SK-N-SH (cell line): ENCODE results near the gene GRB2. TPM values are rescaled to one million over a fixed set of nuclear protein-coding genes. Genes with fewer than 3 reads are reported as not detected.

Experiments used
- CTCF ChIA-PET: fragments of 300-600, 350-600 bp; formaldehyde crosslinking; extraction: SDS; loops from one replicate; lab custom pipeline; 2021; lab: Yijun Ruan, JAX
- POLR2A ChIA-PET: fragments of 350-600 bp; sonication (Branson Sonifier 250); formaldehyde crosslinking; extraction: SDS; loops from one replicate; lab custom pipeline; 2020; ENCODE audit warnings: antibody characterized with exemption, inconsistent platforms; lab: Yijun Ruan, JAX
- DNase-seq: peaks from one replicate; pipeline ENCODE4 v3.0.0; 2012
- H2AFZ ChIP-seq: fragments of 200-600 bp; sonication (generic); 2 replicates; pipeline ENCODE4 v1.8.1; 2016; ENCODE audit warnings: antibody characterized with exemption, mild to moderate bottlenecking, low read depth
- H3F3A ChIP-seq: fragments of 200-600 bp; sonication (generic); replicated peaks from 2 replicates; pipeline ENCODE3; 2016; ENCODE audit warnings: antibody characterized with exemption, mild to moderate bottlenecking; ENCODE audit not compliant: insufficient read depth
- H3K27ac ChIP-seq, 2 experiments: fragments of 200-500 bp in 1 of 2; fragments of 200-600 bp in 1 of 2; sonication (Bioruptor generic) in 1 of 2; sonication (generic), shearing (Covaris generic) in 1 of 2; 2 replicates each; pipeline versions ENCODE4 v1.5.1 to v1.6.1; 2014 to 2016; ENCODE audit warnings: low read depth in 2 of 2, inconsistent platforms in 1 of 2, low read length in 1 of 2, mild to moderate bottlenecking in 1 of 2, mixed read lengths in 1 of 2
- H3K27me3 ChIP-seq: fragments of 200-600 bp; sonication (generic), shearing (Covaris generic); 2 replicates; pipeline ENCODE4 v1.6.1; 2016; ENCODE audit warnings: mixed run types; ENCODE audit not compliant: insufficient read depth
- H3K36me3 ChIP-seq, 2 experiments: fragments of 200-500 bp in 1 of 2; fragments of 200-600 bp in 1 of 2; sonication (Bioruptor generic) in 1 of 2; sonication (generic) in 1 of 2; replicated peaks in 1 of 2; 2 replicates each; pipeline versions ENCODE3 to v1.5.1; 2014 to 2016; ENCODE audit warnings: low read length in 1 of 2, mild to moderate bottlenecking in 1 of 2; ENCODE audit not compliant: insufficient read depth in 2 of 2, control insufficient read depth in 1 of 2
- H3K4me1 ChIP-seq, 2 experiments: fragments of 200-500 bp in 1 of 2; fragments of 200-600 bp in 1 of 2; sonication (Bioruptor generic) in 1 of 2; sonication (generic), shearing (Covaris generic) in 1 of 2; 2 replicates each; pipeline versions ENCODE4 v1.5.1 to v1.6.1; 2014 to 2016; ENCODE audit warnings: low read depth in 1 of 2, low read length in 1 of 2, mixed run types in 1 of 2; ENCODE audit not compliant: insufficient read depth in 2 of 2, control insufficient read depth in 1 of 2
- H3K4me2 ChIP-seq: fragments of 200-600 bp; sonication (generic), shearing (Covaris generic); 2 replicates; pipeline ENCODE4 v1.6.1; 2017; ENCODE audit warnings: mixed run types
- H3K4me3 ChIP-seq, 2 experiments: fragments of 200-500 bp in 1 of 2; fragments of 200-600 bp in 1 of 2; sonication (Bioruptor generic) in 1 of 2; sonication (generic), shearing (Covaris generic) in 1 of 2; 2 replicates each; pipeline versions ENCODE4 v1.5.1 to v1.8.1; 2014 to 2016; ENCODE audit warnings: low read depth in 2 of 2, inconsistent platforms in 1 of 2, low read length in 1 of 2, mild to moderate bottlenecking in 1 of 2, mixed read lengths in 1 of 2, moderate library complexity in 1 of 2
- H3K79me2 ChIP-seq: fragments of 200-600 bp; sonication (generic); 2 replicates; pipeline ENCODE4 v1.8.1; 2017; ENCODE audit warnings: mild to moderate bottlenecking; ENCODE audit not compliant: insufficient read depth
- H3K9ac ChIP-seq: fragments of 200-600 bp; sonication (generic); 2 replicates; pipeline ENCODE4 v1.6.1; 2017; ENCODE audit warnings: mixed run types
- H3K9me2 ChIP-seq: fragments of 200-600 bp; sonication (generic); 2 replicates; pipeline ENCODE4 v1.6.1; 2017; ENCODE audit warnings: mixed run types
- H3K9me3 ChIP-seq: fragments of 200-600 bp; sonication (generic); 2 replicates; pipeline ENCODE4 v1.6.1; 2017; ENCODE audit warnings: mixed run types, mild to moderate bottlenecking, moderate library complexity
- H4K20me1 ChIP-seq: fragments of 200-600 bp; sonication (generic); 2 replicates; pipeline ENCODE4 v1.6.1; 2017; ENCODE audit warnings: mild to moderate bottlenecking, mixed run types; ENCODE audit not compliant: insufficient read depth
- ELF1 ChIP-seq: IDR thresholded peaks from 2 replicates; pipeline ENCODE4 v1.4.0; 2012
- EP300 ChIP-seq, 2 experiments: IDR thresholded peaks; 2 replicates each; pipeline versions ENCODE4 v1.4.0 to v1.6.1; 2012; ENCODE audit warnings: borderline replicate concordance in 1 of 2, low read depth in 1 of 2, low read length in 1 of 2
- EZH2phosphoT487 ChIP-seq: fragments of 200-600 bp; sonication (generic); IDR thresholded peaks from 2 replicates; pipeline ENCODE4 v1.6.1; 2017; ENCODE audit warnings: low read depth, mixed run types, mild to moderate bottlenecking, antibody characterized with exemption, moderate library complexity, borderline replicate concordance
- FOSL2 ChIP-seq: IDR thresholded peaks from 2 replicates; pipeline ENCODE4 v1.4.0; 2012; ENCODE audit warnings: low read depth, mild to moderate bottlenecking, moderate library complexity, borderline replicate concordance
- FOXM1 ChIP-seq: IDR thresholded peaks from 2 replicates; pipeline ENCODE4 v1.4.0; 2012; ENCODE audit warnings: low read depth, mild to moderate bottlenecking
- GATA2 ChIP-seq: sonication (generic); formaldehyde crosslinking; IDR thresholded peaks from 2 replicates; pipeline ENCODE4 v1.5.0; 2020; ENCODE audit warnings: mild to moderate bottlenecking, missing genetic modification reagents
- JUND ChIP-seq: IDR thresholded peaks from 2 replicates; pipeline ENCODE4 v1.4.0; 2012
- MEF2A ChIP-seq: IDR thresholded peaks from 2 replicates; pipeline ENCODE4 v1.4.0; 2012; ENCODE audit warnings: low read depth, borderline replicate concordance
- MXI1 ChIP-seq: IDR thresholded peaks from 2 replicates; pipeline ENCODE4 v1.6.1; 2012; ENCODE audit warnings: mild to moderate bottlenecking, low read depth, low read length, improper control_type of control experiment
- NRF1 ChIP-seq: IDR thresholded peaks from 2 replicates; pipeline ENCODE4 v1.6.1; 2012; ENCODE audit warnings: low read depth, mild to moderate bottlenecking, low read length
- POLR2AphosphoS5 ChIP-seq: IDR thresholded peaks from 2 replicates; pipeline ENCODE4 v1.6.1; 2012; ENCODE audit warnings: low read depth, low read length
- RAD21 ChIP-seq: IDR thresholded peaks from 2 replicates; pipeline ENCODE4 v1.6.1; 2012; ENCODE audit warnings: mild to moderate bottlenecking, low read length
- RCOR1 ChIP-seq: fragments of 150-350 bp; IDR thresholded peaks from 2 replicates; pipeline ENCODE4 v1.6.1; 2017; ENCODE audit warnings: antibody characterized with exemption, low read length
- RFX5 ChIP-seq: IDR thresholded peaks from 2 replicates; pipeline ENCODE4 v1.6.1; 2012; ENCODE audit warnings: mild to moderate bottlenecking, improper control_type of control experiment, low read length
- TAF1 ChIP-seq: IDR thresholded peaks from 2 replicates; pipeline ENCODE4 v1.6.1; 2012; ENCODE audit warnings: low read depth, mild to moderate bottlenecking, low read length, moderate library complexity, borderline replicate concordance
- TCF12 ChIP-seq: IDR thresholded peaks from 2 replicates; pipeline ENCODE4 v1.4.0; 2012
- TEAD4 ChIP-seq: IDR thresholded peaks from 2 replicates; pipeline ENCODE4 v1.4.0; 2012; ENCODE audit warnings: mild to moderate bottlenecking, borderline replicate concordance; ENCODE audit not compliant: insufficient read depth
- WGBS: methylation state at CpG from one replicate; pipeline ENCODE4 v1.1.6; 2017; ENCODE audit warnings: low lambda C conversion rate; 5-methylcytosine and 5-hydroxymethylcytosine counted together
- polyA plus RNA-seq, 3 experiments: library from polyadenylated mRNA; depleted of rRNA; stranded (reverse); fragments of >200 nt; gene quantifications; 2 replicates each; pipeline ENCODE4 v1.2.3, GENCODE V29; 2012
- TF ChIP-seq, protein P1 (sequence below): fragments of 150-350 bp; IDR thresholded peaks from 2 replicates; pipeline ENCODE4 v1.6.1; 2016; ENCODE audit warnings: mild to moderate bottlenecking, low read depth, low read length
- TF ChIP-seq, protein P2 (sequence below): fragments of 150-350 bp; IDR thresholded peaks from 2 replicates; pipeline ENCODE4 v1.6.1; 2017; ENCODE audit warnings: antibody characterized with exemption, low read length, low read depth, borderline replicate concordance
- TF ChIP-seq, protein P3 (sequence below): IDR thresholded peaks from 2 replicates; pipeline ENCODE4; 2012
- TF ChIP-seq, protein P4 (sequence below): IDR thresholded peaks from 2 replicates; pipeline ENCODE4 v1.4.0; 2012; ENCODE audit warnings: low read depth, borderline replicate concordance
- TF ChIP-seq, protein P5 (sequence below): IDR thresholded peaks from 2 replicates; pipeline ENCODE4 v1.4.0; 2012; ENCODE audit warnings: low read depth, borderline replicate concordance
- TF ChIP-seq, protein P6 (sequence below): IDR thresholded peaks from 2 replicates; pipeline ENCODE4 v1.4.0; 2012; ENCODE audit warnings: low read depth

Gene GRB2
- polyA plus RNA-seq, 1 of the 3 experiments (the other 2 are of a cell fraction): 89.6 TPM

DNA sequence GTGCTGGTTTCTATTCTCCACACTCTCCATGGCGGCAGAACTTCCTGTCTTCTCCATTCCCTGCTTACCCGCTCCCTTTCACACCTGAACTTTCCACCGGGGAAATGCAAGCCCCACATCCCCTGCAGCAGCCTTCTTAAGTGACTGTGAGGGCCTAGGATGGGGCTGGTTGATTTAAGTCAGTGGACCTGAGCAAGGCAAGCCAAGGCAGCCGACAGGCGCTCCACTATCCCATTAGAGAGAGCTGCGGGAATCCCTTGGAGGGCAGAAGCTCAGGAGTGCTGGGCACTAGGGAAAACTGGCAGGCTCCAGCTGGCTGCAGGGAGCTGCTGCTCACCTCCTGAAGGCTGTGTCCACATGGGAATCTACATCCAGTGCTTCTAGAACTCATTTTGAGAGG lies 80.1 kb downstream of the GRB2 start (continued):
- TF ChIP-seq, protein P1, sequence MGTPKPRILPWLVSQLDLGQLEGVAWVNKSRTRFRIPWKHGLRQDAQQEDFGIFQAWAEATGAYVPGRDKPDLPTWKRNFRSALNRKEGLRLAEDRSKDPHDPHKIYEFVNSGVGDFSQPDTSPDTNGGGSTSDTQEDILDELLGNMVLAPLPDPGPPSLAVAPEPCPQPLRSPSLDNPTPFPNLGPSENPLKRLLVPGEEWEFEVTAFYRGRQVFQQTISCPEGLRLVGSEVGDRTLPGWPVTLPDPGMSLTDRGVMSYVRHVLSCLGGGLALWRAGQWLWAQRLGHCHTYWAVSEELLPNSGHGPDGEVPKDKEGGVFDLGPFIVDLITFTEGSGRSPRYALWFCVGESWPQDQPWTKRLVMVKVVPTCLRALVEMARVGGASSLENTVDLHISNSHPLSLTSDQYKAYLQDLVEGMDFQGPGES: no peak
- no peak for TF ChIP-seq TCF12
- no peak for TF ChIP-seq POLR2AphosphoS5
- TF ChIP-seq ELF1: no peak
- TF ChIP-seq, protein P2, sequence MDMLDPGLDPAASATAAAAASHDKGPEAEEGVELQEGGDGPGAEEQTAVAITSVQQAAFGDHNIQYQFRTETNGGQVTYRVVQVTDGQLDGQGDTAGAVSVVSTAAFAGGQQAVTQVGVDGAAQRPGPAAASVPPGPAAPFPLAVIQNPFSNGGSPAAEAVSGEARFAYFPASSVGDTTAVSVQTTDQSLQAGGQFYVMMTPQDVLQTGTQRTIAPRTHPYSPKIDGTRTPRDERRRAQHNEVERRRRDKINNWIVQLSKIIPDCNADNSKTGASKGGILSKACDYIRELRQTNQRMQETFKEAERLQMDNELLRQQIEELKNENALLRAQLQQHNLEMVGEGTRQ: no peak
- TF ChIP-seq RAD21: no peak
- no peak for TF ChIP-seq MEF2A
- TF ChIP-seq, protein P3, sequence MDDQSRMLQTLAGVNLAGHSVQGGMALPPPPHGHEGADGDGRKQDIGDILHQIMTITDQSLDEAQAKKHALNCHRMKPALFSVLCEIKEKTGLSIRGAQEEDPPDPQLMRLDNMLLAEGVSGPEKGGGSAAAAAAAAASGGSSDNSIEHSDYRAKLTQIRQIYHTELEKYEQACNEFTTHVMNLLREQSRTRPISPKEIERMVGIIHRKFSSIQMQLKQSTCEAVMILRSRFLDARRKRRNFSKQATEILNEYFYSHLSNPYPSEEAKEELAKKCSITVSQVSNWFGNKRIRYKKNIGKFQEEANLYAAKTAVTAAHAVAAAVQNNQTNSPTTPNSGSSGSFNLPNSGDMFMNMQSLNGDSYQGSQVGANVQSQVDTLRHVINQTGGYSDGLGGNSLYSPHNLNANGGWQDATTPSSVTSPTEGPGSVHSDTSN: no peak
- TF ChIP-seq NRF1: no peak

DNA sequence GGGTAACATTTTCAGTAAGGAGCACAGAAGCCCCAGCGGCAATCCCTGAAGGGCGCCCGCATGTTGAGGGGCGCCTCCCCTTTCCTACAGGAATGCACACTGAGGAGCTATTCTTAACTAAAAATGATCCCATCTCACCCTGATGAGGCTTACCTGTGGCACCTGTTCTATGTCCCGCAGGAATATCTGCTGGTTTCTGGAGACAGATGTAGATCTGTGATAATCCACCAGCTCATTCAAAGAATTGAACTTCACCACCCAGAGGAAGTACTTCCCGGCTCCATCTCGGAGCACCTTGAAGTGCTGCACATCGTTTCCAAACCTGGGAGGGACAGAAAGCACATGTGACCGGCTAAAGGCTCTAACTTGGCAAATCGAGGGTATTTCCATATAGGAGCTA lies 84.0 kb downstream of the GRB2 start:
- Histone ChIP-seq H3K9ac (no peak overlapping the region), H3K4me1 (peaks cover 3 to 13% of the 10 kb centered on the region in 2 experiments; a peak in 3 of 4 replicates), H3K36me3 (peaks cover 36 to 42% of the 10 kb centered on the region in 2 experiments), H3K4me3 (no peak overlapping the region), H3K27ac (no peak overlapping the region), H2AFZ (no peak overlapping the region), H3F3A (peaks cover 43% of the 10 kb centered on the region), H3K9me3 (no peaks in the 10 kb centered on the region), H3K27me3 (no peaks in the 10 kb centered on the region), H3K4me2 (no peak overlapping the region), H3K79me2 (peaks cover 15% of the 10 kb centered on the region), H3K9me2 (no peaks in the 10 kb centered on the region), H4K20me1 (peaks cover 5% of the 10 kb centered on the region)
- 81% methylated on average over 10 of the region's 10 CpGs for WGBS
- TF ChIP-seq JUND: no peak
- TF ChIP-seq TAF1: no peak
- no peak for TF ChIP-seq NRF1
- no peak for TF ChIP-seq RFX5
- TF ChIP-seq, protein P1: no peak
- TF ChIP-seq, protein P4, sequence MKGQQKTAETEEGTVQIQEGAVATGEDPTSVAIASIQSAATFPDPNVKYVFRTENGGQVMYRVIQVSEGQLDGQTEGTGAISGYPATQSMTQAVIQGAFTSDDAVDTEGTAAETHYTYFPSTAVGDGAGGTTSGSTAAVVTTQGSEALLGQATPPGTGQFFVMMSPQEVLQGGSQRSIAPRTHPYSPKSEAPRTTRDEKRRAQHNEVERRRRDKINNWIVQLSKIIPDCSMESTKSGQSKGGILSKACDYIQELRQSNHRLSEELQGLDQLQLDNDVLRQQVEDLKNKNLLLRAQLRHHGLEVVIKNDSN: no peak
- TF ChIP-seq MXI1: no peak
- TF ChIP-seq, protein P5, sequence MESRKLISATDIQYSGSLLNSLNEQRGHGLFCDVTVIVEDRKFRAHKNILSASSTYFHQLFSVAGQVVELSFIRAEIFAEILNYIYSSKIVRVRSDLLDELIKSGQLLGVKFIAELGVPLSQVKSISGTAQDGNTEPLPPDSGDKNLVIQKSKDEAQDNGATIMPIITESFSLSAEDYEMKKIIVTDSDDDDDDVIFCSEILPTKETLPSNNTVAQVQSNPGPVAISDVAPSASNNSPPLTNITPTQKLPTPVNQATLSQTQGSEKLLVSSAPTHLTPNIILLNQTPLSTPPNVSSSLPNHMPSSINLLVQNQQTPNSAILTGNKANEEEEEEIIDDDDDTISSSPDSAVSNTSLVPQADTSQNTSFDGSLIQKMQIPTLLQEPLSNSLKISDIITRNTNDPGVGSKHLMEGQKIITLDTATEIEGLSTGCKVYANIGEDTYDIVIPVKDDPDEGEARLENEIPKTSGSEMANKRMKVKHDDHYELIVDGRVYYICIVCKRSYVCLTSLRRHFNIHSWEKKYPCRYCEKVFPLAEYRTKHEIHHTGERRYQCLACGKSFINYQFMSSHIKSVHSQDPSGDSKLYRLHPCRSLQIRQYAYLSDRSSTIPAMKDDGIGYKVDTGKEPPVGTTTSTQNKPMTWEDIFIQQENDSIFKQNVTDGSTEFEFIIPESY: no peak
- no peak for TF ChIP-seq GATA2 (CRISPR knock-in tag)
- no peak for TF ChIP-seq RCOR1
- no peak for TF ChIP-seq EZH2phosphoT487
- TF ChIP-seq, protein P6, sequence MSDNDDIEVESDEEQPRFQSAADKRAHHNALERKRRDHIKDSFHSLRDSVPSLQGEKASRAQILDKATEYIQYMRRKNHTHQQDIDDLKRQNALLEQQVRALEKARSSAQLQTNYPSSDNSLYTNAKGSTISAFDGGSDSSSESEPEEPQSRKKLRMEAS: no peak
- TF ChIP-seq, protein P3: no peak
- TF ChIP-seq EP300 (IDR thresholded peaks at IDR 0.05; ENCODE audit: borderline replicate concordance in 1 of 2, low read depth in 1 of 2, low read length in 1 of 2): no peak
- TF ChIP-seq FOXM1: no peak
- no peak for TF ChIP-seq TCF12
- TF ChIP-seq TEAD4: no peak
- no peak for TF ChIP-seq FOSL2
- ChIA-PET CTCF (interaction anchor here (1.5 to 7.5 kb wide), 15 partner anchors 10 to 280 kb away, joined by 3 to 83 read pairs (median 24); partner anchors contain the start of genes GRB2, MIF4GD and TSEN54), POLR2A (interaction anchor here (1.2 kb wide), 1 partner anchor 51 kb away, joined by 3 read pairs; the partner anchor contains the start of gene MIF4GD)
- no peak for DNase-seq
